Uterus (tissue), 2 donors: Measurements from ENCODE around the gene SDK2.

Source experiments
- POLR2A ChIP-seq, 2 donors: fragments of 450-650 bp; IDR thresholded peaks; one replicate each; pipeline ENCODE4 v1.6.1; 2016; ENCODE audit warnings: antibody characterized with exemption in 2 of 2, mild to moderate bottlenecking in 1 of 2, moderate library complexity in 1 of 2
- TF ChIP-seq, protein P1 (sequence below), 4 experiments: fragments of 200-600 bp in 2 of 4; fragments of 450-650 bp in 2 of 4; sonication (generic) in 2 of 4; IDR thresholded peaks; one replicate each; pipeline ENCODE4 v1.5.1; 2016 to 2019; ENCODE audit warnings: antibody characterized with exemption in 4 of 4, mild to moderate bottlenecking in 2 of 4, moderate library complexity in 1 of 4

DNA sequence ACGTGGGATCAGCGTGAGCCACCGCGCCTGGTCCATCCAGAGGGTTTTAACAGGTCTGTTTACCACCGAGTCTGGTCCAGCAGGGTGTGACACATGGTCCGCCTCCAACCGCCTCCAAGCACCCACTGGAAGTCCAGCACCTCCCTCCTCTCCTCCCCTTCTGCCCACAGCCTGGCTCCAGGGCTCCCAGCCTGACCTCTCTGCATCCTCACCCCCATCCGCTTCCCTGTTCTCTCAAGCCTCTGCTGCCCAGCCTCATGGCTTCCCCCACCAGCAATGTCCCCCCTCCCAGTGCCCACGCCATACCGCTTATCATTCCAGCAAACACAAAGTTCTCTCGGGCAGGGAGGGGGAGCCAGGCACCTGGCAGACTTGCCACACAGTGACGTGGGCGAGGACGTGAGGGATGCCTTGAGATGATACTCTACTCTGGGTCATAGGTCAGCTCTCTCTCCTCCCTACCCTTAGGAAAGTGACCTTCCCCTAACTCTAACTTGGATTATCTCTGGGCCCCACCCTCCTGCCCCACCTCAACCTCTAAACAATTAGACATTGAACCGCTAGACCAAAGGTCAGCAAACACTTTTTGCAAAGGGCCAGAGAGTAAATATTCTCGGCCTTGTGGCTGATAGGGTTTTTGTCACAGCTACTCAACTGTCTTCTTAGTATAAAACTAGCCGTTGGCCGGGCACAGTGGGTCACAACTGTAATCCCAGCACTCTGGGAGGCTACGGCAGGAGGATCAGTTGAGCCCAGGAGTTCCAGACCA lies 355.5 kb downstream of the SDK2 start:
- TF ChIP-seq, protein P1, sequence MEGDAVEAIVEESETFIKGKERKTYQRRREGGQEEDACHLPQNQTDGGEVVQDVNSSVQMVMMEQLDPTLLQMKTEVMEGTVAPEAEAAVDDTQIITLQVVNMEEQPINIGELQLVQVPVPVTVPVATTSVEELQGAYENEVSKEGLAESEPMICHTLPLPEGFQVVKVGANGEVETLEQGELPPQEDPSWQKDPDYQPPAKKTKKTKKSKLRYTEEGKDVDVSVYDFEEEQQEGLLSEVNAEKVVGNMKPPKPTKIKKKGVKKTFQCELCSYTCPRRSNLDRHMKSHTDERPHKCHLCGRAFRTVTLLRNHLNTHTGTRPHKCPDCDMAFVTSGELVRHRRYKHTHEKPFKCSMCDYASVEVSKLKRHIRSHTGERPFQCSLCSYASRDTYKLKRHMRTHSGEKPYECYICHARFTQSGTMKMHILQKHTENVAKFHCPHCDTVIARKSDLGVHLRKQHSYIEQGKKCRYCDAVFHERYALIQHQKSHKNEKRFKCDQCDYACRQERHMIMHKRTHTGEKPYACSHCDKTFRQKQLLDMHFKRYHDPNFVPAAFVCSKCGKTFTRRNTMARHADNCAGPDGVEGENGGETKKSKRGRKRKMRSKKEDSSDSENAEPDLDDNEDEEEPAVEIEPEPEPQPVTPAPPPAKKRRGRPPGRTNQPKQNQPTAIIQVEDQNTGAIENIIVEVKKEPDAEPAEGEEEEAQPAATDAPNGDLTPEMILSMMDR (IDR thresholded peaks at IDR 0.05), result no peak
- no peak for TF ChIP-seq POLR2A (IDR thresholded peaks at IDR 0.05)
